ENCODE data around the gene TMEM203.

The TMEM203 gene

DNA sequence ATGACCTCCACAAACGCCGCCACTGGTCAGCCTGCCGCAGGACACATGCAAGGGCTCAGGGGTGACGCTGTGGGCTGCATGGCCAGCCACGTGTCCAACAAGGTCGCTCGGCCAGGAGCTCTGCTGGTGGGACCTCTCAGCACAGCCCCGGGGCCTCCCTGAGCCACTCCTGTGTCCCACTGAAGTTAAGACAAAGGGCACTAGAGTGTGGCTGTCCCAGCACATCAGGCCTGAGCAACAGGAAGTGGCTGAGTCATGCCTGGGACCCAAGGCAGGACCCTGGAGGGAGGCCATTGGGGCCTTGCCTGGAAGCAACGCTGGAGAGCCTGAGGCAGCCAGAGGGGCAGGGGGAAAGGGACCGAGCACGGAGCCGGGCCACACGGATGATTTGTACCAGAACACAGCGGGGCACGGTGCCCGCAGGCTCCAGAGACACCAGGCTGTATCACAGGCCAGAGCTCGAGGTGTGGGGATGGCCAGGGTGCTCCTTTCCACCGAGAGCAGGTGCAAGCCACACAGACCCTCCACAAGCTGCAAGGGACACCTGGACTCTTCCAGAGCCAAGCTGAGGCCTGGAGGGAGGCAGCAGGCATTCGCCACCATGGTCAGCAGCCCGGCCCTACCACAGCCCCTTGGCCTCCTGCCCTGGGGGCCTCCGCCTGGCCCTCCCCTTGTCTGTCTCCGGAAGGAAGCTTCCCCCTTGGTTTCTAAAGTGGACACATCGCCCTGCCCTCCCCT, 27.1 kb downstream of the TMEM203 start:
- peaks cover 0 to 3% of the 10 kb centered on the region in 2 experiments for H3K4me1 ChIP-seq (ENCODE audit: control insufficient read depth in 1 of 2, insufficient read depth in 2 of 2, low read length in 2 of 2)
- H3K79me1 ChIP-seq (ENCODE audit: low read length), result no peaks in the 10 kb centered on the region
- H3K23ac ChIP-seq (ENCODE audit: low read length), result no peak overlapping the region
- no peak overlapping the region for H3K27ac ChIP-seq (ENCODE audit: low read depth, low read length)
- H2AK5ac ChIP-seq (ENCODE audit: low read length), result no peak overlapping the region
- no CpG with 5 or more reads among the region's 23 CpGs for WGBS (ENCODE audit: extremely low coverage, insufficient coverage, insufficient read length)
- no peak overlapping the region for H3K18ac ChIP-seq (ENCODE audit: low read length)
- no peak overlapping the region for H4K8ac ChIP-seq (ENCODE audit: low read depth, low read length)
- H3K4me2 ChIP-seq (ENCODE audit: low read length), result no peak overlapping the region
- H3K36me3 ChIP-seq (ENCODE audit: control insufficient read depth in 1 of 2, insufficient read depth in 2 of 2, low read length in 2 of 2), result peaks cover 42 to 50% of the 10 kb centered on the region in 2 experiments
- H3K4ac ChIP-seq (ENCODE audit: low read depth, low read length), result no peak overlapping the region
- H3K14ac ChIP-seq (ENCODE audit: low read length), result no peak overlapping the region
- peaks cover 3% of the 10 kb centered on the region for H3K9me3 ChIP-seq (ENCODE audit: insufficient read depth, low read depth, low read length)
- no peaks in the 10 kb centered on the region for H3K79me2 ChIP-seq (ENCODE audit: control insufficient read depth, insufficient read depth, low read length, poor library complexity)
- H2AFZ ChIP-seq (ENCODE audit: insufficient read depth, low read length, poor library complexity), result no peak overlapping the region
- peak overlapping the region; percentile 7 for H4K12ac ChIP-seq (ENCODE audit: low read depth, low read length)
- no peak overlapping the region for H2BK120ac ChIP-seq (ENCODE audit: insufficient read depth, low read length, poor library complexity)
- no peak overlapping the region for H3K9ac ChIP-seq (ENCODE audit: low read length)
- no peak for DNase-seq
- H2BK5ac ChIP-seq (ENCODE audit: low read depth, low read length, poor library complexity), result no peak overlapping the region
- peak overlapping the region; percentile 45 for H3K4me3 ChIP-seq (ENCODE audit: low read depth, low read length)
- H2BK12ac ChIP-seq (ENCODE audit: low read length), result no peak overlapping the region
- H3K27me3 ChIP-seq (ENCODE audit: insufficient read depth, low read length), result no peaks in the 10 kb centered on the region
- H4K91ac ChIP-seq (ENCODE audit: low read depth, low read length), result no peak overlapping the region

DNA sequence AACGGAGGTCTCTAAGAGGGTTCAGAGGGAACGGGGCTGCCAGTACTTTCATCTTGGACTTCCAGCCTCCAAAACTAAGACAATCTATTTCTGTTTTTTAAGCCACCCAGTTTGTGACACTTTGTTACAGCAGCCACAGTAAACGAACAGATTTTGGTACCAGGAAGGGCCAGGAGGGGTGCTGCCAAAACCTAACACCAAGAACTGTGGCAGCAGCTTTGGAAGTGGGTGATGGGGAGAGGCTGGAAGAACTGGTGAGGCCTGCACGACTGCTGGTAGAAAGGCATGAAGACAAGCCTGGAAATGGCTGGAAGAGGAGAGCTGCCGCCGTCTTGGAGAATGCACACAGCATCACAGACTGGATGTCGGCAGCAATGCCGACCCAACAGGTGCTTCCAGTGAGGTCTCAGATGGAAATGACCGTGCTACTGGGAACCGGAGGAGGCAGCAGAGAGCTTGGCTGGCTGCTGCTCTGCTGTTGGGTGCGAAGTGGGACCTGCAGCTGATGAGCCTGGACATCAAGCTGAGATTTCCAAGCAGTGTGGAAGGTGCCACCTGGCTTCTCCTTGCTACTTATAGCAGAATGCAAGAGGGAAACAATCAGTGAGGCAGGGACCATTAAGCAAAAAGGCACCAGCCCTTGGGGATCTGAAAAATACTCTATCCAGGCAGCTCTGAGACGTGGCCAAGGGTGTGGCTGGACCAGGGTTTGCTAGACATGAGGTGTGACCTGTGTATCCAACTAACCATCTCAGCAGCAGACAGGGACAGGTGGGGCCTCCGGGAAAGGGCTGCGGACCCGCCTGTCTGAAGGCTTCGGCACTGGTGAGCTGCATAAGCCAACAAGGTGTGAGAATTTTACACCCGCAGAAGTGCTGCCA, 28.9 kb downstream of the TMEM203 start:
- H3K4me1 ChIP-seq (ENCODE audit: control insufficient read depth in 1 of 2, insufficient read depth in 2 of 2, low read length in 2 of 2), result peaks cover 0 to 3% of the 10 kb centered on the region in 2 experiments
- no peaks in the 10 kb centered on the region for H3K79me2 ChIP-seq (ENCODE audit: control insufficient read depth, insufficient read depth, low read length, poor library complexity)
- WGBS (ENCODE audit: extremely low coverage, insufficient coverage, insufficient read length), result no CpG with 5 or more reads among the region's 17 CpGs
- no peak overlapping the region for H4K91ac ChIP-seq (ENCODE audit: low read depth, low read length)
- H3K4me2 ChIP-seq (ENCODE audit: low read length), result no peak overlapping the region
- H3K36me3 ChIP-seq (ENCODE audit: control insufficient read depth in 1 of 2, insufficient read depth in 2 of 2, low read length in 2 of 2), result peaks cover 28 to 34% of the 10 kb centered on the region in 2 experiments
- no peak overlapping the region for H3K4me3 ChIP-seq (ENCODE audit: low read depth, low read length)
- H2BK5ac ChIP-seq (ENCODE audit: low read depth, low read length, poor library complexity), result no peak overlapping the region
- no peak overlapping the region for H3K27ac ChIP-seq (ENCODE audit: low read depth, low read length)
- no peak overlapping the region for H4K12ac ChIP-seq (ENCODE audit: low read depth, low read length)
- no peak overlapping the region for H3K14ac ChIP-seq (ENCODE audit: low read length)
- no peak overlapping the region for H3K4ac ChIP-seq (ENCODE audit: low read depth, low read length)
- peak; percentile 52 to 64 for DNase-seq
- H2AK5ac ChIP-seq (ENCODE audit: low read length), result no peak overlapping the region
- no peaks in the 10 kb centered on the region for H3K27me3 ChIP-seq (ENCODE audit: insufficient read depth, low read length)
- H3K79me1 ChIP-seq (ENCODE audit: low read length), result no peaks in the 10 kb centered on the region
- no peak overlapping the region for H4K8ac ChIP-seq (ENCODE audit: low read depth, low read length)
- no peak overlapping the region for H2BK12ac ChIP-seq (ENCODE audit: low read length)
- H3K23ac ChIP-seq (ENCODE audit: low read length), result no peak overlapping the region
- no peak overlapping the region for H2AFZ ChIP-seq (ENCODE audit: insufficient read depth, low read length, poor library complexity)
- H3K9me3 ChIP-seq (ENCODE audit: insufficient read depth, low read depth, low read length), result peaks cover 3% of the 10 kb centered on the region
- H2BK120ac ChIP-seq (ENCODE audit: insufficient read depth, low read length, poor library complexity), result no peak overlapping the region
- H3K9ac ChIP-seq (ENCODE audit: low read length), result no peak overlapping the region
- H3K18ac ChIP-seq (ENCODE audit: low read length), result no peak overlapping the region

DNA sequence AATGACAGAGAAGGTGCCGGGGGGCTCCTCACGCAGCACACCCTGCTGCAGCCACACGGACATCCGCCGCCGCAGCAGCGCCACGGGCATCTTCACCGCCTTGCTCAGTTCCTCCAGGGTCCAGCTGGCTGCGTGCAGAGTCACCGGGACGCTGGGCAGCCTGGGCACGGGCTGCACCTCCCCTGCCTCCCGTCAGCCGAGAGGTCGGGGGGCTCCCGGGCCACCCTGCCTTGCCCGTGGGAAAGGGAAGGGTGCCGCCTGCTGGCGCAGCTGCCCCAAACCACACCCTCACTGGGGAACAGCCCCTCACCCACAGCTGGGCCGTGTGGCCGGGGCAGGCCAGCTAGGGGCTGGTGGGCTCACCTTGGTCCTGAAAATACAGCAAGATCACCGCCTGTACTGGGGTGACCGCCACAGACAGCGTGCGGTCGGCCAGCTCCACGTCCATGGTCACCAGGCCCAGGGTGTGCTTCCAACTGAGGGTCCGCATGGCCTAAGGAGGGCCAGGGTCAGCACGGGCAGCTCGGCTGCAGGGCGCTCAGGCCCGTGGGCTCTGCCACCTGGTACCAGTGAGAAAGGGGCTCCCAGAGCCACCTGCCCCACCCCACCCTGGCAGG, 30.0 kb downstream of the TMEM203 start:
- Histone ChIP-seq H3K79me1 (ENCODE audit: low read length) (no peaks in the 10 kb centered on the region), H3K79me2 (ENCODE audit: control insufficient read depth, insufficient read depth, low read length, poor library complexity) (no peaks in the 10 kb centered on the region), H3K36me3 (ENCODE audit: control insufficient read depth in 1 of 2, insufficient read depth in 2 of 2, low read length in 2 of 2) (peaks cover 17 to 23% of the 10 kb centered on the region in 2 experiments), H2AFZ (ENCODE audit: insufficient read depth, low read length, poor library complexity) (no peak overlapping the region), H3K9ac (ENCODE audit: low read length) (no peak overlapping the region), H2BK5ac (ENCODE audit: low read depth, low read length, poor library complexity) (no peak overlapping the region), H3K14ac (ENCODE audit: low read length) (no peak overlapping the region), H3K27me3 (ENCODE audit: insufficient read depth, low read length) (peaks cover 6% of the 10 kb centered on the region), H2BK12ac (ENCODE audit: low read length) (no peak overlapping the region), H3K27ac (ENCODE audit: low read depth, low read length) (no peak overlapping the region), H4K91ac (ENCODE audit: low read depth, low read length) (no peak overlapping the region), H4K8ac (ENCODE audit: low read depth, low read length) (no peak overlapping the region), H3K9me3 (ENCODE audit: insufficient read depth, low read depth, low read length) (peaks cover 4% of the 10 kb centered on the region), H4K12ac (ENCODE audit: low read depth, low read length) (no peak overlapping the region), H3K4me1 (ENCODE audit: control insufficient read depth in 1 of 2, insufficient read depth in 2 of 2, low read length in 2 of 2) (peaks cover 0 to 3% of the 10 kb centered on the region in 2 experiments), H2AK5ac (ENCODE audit: low read length) (no peak overlapping the region), H3K4me3 (ENCODE audit: low read depth, low read length) (no peak overlapping the region), H2BK120ac (ENCODE audit: insufficient read depth, low read length, poor library complexity) (no peak overlapping the region), H3K4me2 (ENCODE audit: low read length) (no peak overlapping the region), H3K23ac (ENCODE audit: low read length) (no peak overlapping the region), H3K18ac (ENCODE audit: low read length) (no peak overlapping the region), H3K4ac (ENCODE audit: low read depth, low read length) (no peak overlapping the region)
- no peak for DNase-seq
- no CpG with 5 or more reads among the region's 33 CpGs for WGBS (ENCODE audit: extremely low coverage, insufficient coverage, insufficient read length)

DNA sequence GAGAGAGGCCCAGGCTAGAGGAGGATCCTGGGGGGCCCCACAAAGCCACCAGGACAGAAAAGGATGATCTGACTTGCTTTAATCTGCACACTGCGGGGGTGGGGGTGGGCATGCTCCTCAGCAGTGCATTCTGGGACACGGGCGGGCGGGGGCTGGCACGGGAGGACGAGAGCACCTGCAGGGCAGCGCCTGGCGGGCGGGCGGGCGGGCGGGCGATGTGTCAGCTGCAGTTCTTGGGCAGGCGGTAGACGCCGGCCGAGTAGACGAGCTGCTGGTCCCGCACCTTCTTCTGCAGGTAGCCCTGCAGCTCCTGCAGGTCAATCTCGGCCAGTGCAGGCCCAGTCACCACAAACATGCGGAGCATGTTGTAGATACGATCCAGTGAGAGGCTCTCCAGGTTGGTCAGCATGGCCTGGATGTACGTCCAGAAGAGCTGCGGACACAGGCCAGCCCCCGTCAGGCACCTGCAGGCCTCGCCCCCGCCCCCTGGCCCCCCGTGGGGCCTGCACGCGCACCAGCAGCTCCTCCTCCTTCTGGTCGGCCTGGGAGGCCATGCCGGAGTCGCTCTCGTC, 30.6 kb downstream of the TMEM203 start:
- Histone ChIP-seq H3K18ac (ENCODE audit: low read length) (no peak overlapping the region), H2AK5ac (ENCODE audit: low read length) (no peak overlapping the region), H4K12ac (ENCODE audit: low read depth, low read length) (no peak overlapping the region), H3K79me2 (ENCODE audit: control insufficient read depth, insufficient read depth, low read length, poor library complexity) (no peaks in the 10 kb centered on the region), H3K14ac (ENCODE audit: low read length) (no peak overlapping the region), H2BK12ac (ENCODE audit: low read length) (no peak overlapping the region), H3K4me1 (ENCODE audit: control insufficient read depth in 1 of 2, insufficient read depth in 2 of 2, low read length in 2 of 2) (peaks cover 0 to 3% of the 10 kb centered on the region in 2 experiments), H3K9me3 (ENCODE audit: insufficient read depth, low read depth, low read length) (peaks cover 5% of the 10 kb centered on the region), H3K4ac (ENCODE audit: low read depth, low read length) (no peak overlapping the region), H4K91ac (ENCODE audit: low read depth, low read length) (no peak overlapping the region), H3K23ac (ENCODE audit: low read length) (no peak overlapping the region), H3K4me2 (ENCODE audit: low read length) (no peak overlapping the region), H3K36me3 (ENCODE audit: control insufficient read depth in 1 of 2, insufficient read depth in 2 of 2, low read length in 2 of 2) (peaks cover 11 to 16% of the 10 kb centered on the region in 2 experiments), H3K27me3 (ENCODE audit: insufficient read depth, low read length) (peaks cover 12% of the 10 kb centered on the region), H2AFZ (ENCODE audit: insufficient read depth, low read length, poor library complexity) (no peak overlapping the region), H4K8ac (ENCODE audit: low read depth, low read length) (no peak overlapping the region), H3K4me3 (ENCODE audit: low read depth, low read length) (no peak overlapping the region), H3K9ac (ENCODE audit: low read length) (no peak overlapping the region), H3K79me1 (ENCODE audit: low read length) (no peaks in the 10 kb centered on the region), H2BK120ac (ENCODE audit: insufficient read depth, low read length, poor library complexity) (no peak overlapping the region), H3K27ac (ENCODE audit: low read depth, low read length) (no peak overlapping the region), H2BK5ac (ENCODE audit: low read depth, low read length, poor library complexity) (no peak overlapping the region)
- no CpG with 5 or more reads among the region's 34 CpGs for WGBS (ENCODE audit: extremely low coverage, insufficient coverage, insufficient read length)
- DNase-seq, result peak; percentile 93

All from trophoblast cell (in vitro differentiated cells and primary cell).